Hematopoietic multipotent progenitor cell (in vitro differentiated cells): ENCODE measurements around the gene PRKCD. TPM values are rescaled to one million over a fixed set of nuclear protein-coding genes. Genes with fewer than 3 reads are reported as not detected.

Experiments
- DNase-seq, 3 donors: peaks; one replicate each; pipeline ENCODE4 v3.0.0-alpha.2; 2011 to 2015; ENCODE audit warnings: low read depth in 2 of 3, low spot score in 2 of 3
- total RNA-seq: library from RNA; depleted of rRNA; stranded (reverse); fragments of >200 nt; gene quantifications from one replicate; pipeline ENCODE4 v1.2.3, GENCODE V29; 2012

Gene PRKCD
- total RNA-seq, 1 donor, result 5.7 TPM

DNA sequence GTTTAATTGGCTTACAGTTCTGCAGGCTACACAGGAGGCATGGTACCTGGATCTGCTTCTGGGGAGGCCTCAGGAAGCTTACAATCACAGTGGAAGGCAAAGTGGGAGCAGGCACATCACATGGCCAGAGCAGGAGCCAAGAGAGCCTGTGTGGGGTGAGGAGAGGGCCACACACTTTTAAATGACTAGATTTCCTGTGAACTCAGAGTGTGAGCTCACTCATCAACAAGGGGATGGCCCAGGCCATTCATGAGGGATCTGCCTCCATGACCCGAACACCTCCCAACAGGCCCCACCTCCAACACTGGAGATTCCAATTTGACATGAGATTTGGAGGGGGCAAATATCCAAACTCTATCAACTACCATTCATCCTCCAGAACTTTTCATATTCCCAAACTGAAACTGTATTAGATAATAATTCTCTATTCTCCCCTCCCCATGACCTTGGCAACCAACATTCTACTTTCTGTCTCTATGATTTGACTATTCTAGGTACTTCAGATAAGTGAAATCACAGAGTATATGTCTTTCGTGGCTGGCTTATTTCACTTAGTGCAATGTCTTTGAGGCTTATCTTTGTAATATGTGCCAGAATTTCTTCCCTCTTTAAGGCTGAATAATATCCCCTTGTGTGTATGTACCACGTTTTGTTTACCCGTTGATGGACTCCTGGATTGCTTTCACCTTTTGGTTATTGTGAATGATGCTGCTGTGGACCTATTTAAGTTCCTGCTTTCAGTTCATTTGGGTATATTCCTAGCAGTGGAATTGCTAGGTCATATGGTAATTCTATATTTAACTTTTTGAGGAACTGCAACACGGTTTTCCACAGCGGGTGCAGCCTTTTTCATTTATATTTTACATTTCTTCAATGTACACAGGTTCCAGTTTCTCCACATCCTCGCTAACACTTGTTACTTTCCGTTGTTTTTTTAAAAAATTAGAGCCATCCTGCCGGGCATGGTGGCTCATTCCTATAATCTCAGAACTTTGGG, 51.0 kb downstream of the PRKCD start:
- no peak for DNase-seq

DNA sequence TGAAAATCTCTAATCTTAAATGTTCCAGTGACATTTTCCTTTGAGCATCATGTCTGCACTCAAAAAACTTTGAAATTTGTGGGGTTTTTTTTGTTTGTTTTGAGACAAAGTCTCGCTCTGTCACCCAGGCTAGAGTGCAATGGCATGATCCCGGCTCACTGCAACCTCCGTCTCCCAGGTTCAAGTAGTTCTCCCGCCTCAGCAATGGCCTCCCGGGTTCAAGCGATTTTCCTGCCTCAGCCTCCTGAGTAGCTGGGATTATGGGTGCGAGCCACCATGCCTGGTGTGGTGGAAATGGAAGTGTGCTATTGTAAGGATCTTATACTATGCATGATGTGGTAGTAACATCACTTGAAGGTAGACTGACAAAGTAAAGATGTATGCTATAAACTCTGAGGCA, 52.3 kb downstream of the PRKCD start:
- no peak for DNase-seq

DNA sequence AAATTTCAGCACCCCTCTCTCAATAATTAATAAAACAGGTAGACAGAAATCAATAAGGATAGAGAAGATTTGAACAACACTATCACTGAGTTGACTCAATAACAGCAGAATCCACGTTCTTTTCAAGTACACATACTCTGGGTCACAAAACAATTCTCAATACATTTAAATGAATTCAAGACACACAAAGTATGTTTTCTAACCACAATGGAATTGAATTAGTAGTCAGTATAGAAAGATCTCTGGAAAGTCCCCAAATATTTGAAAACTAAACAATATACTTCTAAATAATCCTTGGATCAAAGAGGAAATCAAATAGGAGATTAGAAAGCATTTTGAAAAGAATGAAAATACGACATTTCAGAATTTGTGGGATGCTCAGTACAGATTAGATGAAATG, 54.8 kb downstream of the PRKCD start:
- no peak for DNase-seq

DNA sequence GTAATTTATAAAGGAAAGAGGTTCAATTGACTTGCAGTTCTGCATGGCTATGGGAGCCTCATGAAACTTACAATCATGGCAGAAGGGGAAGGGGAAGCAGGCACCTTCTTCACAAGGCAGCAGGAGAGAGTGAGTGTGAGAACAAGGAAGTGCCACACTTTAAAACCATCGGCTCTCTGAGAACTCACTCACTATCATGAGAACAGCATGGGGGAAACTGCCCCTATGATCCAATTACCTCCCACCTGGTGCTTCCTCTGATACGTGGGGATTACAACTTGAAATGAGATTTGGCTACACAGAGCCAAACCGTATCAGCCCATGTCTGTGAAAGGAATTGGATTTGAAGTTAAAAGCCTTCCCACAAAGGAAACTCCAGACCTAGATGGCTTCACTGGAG, 55.7 kb downstream of the PRKCD start:
- no peak for DNase-seq

DNA sequence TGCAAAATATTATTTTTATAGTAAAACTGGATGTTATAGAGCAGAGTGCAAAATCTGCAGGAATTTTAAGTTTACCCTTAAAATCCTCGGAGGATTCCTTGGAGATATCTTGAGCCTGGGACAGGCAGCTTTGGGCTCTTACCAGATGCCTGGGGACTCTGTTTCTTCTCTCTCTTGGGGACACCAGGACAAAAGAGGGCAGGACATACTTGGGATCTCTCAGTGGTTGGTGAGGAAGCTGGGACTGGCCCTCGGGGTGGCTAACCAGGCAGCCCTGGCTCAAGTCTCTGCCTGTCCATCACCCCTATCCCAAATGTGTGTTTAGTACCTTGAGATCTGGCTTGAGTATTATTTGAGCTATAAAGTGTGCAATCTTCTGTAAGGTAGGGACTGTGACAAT, 56.2 kb downstream of the PRKCD start:
- no peak for DNase-seq

DNA sequence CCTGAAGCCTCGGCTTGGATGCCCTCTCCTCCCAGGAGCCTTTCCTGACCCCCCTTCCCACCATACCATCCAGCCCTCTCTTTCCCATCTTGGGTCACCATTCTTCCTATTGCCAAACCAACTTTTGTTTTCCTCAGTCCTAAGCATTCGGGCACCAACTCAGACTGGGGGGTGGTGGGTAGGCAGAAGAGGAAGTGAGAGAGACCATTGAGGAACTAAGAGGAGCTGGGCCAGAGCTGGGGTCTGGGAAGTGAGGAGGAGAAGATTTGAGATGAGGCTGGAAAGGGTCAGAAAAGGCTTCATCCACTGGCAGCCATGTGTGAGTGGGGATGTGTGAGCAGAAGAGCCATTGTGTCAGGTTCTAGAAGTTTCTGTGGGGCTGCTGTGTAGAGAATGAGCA, 57.1 kb downstream of the PRKCD start:
- DNase-seq, result peak in 1 of 3 donors; percentile 41

GRCh38 chr3:53219895-53220483, 59.0 kb downstream of the PRKCD start:
- DNase-seq, result peak; percentile 43 to 87 (median 82)

GRCh38 chr3:53221345-53221744, 60.3 kb downstream of the PRKCD start:
- DNase-seq, result no peak

DNA sequence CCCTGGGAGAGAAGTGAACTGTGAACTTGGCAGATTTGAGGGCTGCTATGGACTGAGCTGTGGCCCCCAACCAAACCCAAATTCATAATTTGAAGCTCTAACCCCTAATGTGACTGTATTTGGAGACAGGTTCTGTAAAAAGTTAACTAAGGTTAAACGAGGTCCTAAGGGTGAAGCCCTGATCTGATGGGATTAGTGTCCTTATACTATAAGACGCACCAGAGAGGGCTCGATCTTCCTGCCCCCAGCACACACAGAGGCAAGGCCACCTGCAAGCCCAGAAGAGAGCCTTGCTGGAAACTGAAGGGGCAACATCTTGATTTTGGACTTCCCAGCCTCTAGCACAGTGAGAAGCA, 60.8 kb downstream of the PRKCD start:
- no peak for DNase-seq

- no peak for DNase-seq
Observed at GRCh38 chr3:53222183-53222901, 61.3 kb downstream of the PRKCD start.

DNA sequence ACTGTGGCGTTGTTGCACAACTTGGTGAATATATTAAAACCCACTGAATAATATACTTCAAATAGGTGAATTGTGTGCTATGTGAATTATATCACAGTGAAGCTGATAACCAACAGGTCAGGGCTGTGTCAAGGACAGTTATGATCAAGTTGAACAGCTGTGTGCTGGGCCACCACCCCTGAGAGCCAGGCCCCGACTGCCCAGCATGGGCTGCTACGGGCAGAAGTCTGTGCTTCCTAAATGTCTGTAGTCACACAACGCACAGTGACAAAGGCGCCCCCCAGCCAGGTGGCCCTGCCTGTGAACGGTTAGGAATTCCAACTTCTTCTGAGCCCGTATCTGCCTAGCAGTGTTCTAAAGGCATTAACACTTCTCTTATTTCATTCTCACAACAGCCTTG, 62.0 kb downstream of the PRKCD start:
- no peak for DNase-seq

DNA sequence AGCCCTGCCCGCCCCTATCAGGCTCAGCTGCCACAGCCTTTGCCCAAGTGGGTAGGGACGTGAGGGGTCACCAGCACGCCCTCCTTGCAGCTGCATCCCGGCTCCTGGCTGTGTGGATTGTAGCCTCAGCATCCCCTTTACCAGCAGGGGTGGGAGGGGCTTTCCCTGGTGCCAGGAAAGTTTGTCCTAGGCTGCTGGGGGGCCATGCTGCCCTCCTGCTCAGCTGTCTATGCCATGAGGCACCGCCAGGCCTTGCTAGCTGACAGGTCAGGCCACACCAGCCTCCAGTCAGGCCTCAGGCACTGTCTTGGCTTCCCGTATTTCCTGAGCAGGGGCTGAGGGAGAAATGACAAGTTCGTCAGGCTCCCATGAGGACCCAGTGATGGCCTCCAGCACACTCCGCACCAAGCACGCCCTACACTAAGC, 62.5 kb downstream of the PRKCD start:
- DNase-seq, result no peak

GRCh38 chr3:53224026-53224425, 63.0 kb downstream of the PRKCD start:
- no peak for DNase-seq

- no peak for DNase-seq
Observed at GRCh38 chr3:53224536-53224935, 63.5 kb downstream of the PRKCD start.

DNA sequence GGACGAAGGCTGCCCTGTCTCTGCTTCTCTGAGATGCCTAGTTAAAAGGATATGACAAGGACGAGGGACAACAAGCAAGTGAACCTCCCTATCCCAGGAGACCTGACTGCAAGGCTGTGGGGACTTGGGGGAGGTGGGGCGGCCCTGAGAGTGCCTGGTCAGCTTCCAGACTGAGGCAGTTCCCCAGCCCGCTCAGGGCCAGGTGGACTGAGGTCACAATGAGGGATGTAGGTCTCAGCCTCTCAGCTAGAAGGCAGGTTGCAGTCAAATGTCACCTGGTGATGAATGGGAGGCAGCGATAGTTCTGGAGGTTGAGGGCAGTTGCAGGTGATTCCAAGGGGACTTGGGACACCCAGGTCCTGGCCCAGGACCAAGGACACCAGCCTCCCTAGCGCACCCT, 64.2 kb downstream of the PRKCD start:
- no peak for DNase-seq

DNA sequence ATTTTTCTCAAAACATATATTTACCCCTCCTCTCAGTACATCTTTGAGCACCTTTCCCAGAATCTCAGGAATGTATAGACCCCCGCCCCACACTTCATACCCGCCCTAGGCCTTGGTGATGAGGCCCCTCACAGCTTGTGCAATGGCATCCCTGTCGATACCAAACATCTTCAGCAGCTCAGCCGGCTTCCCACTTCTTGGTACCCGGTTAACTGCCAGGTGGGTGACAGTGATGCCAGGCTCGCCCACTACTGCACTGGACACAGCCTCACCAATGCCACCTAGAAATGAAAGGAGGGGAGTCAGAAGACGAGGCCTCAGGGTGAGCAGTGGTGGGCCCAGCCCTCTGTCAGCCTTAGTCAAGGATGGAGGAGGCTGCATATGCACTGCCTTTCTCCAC, 64.6 kb downstream of the PRKCD start:
- no peak for DNase-seq

DNA sequence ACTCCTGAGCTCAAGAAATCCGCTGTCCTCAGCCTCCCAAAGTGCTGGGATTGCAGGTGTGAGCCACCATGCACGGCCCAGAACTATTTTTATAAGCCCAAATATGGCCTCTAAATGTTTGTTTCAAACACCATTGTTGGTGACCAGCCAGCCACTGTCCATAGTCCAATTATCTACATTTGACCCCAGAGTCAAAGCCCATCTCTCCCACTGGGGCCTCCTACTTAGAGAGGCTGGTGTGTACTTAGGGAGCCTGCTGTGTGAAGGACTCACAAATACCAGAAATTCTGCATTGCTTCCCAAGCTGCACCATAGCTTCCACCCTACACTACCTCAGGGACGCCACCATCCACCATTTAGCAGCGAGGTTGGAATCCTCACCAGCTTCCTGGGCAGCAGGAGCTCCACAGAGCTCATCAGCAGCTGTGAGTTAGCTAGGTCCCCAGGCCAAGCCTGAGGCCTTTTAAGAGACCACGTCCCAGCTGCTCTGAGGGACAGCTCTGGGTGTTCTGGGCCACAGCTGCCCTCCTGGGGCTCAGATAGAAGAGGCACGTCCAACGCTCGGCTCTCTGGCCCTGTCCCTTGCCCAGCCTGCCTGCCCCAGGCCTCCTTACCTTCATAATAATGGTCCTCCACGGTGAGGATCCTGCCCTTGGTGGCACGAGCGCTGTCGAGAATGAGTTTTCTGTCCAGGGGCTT, 65.3 kb downstream of the PRKCD start:
- no peak for DNase-seq

- DNase-seq, result no peak
Observed at GRCh38 chr3:53226841-53227407, 65.9 kb downstream of the PRKCD start.

GRCh38 chr3:53227993-53228885, 67.2 kb downstream of the PRKCD start:
- DNase-seq, result no peak

GRCh38 chr3:53229171-53229570, 68.2 kb downstream of the PRKCD start:
- DNase-seq, result no peak
